WTC11 (cell line): ENCODE results near the gene LRRC2. TPM values are rescaled to one million over a fixed set of nuclear protein-coding genes. Genes with fewer than 3 reads are reported as not detected.

Experiments used
- ATAC-seq: fragments of 200-7000 bp; cut with Tn5 transposase; 2 replicates; pipeline ENCODE4 v1.10.0; 2021; ENCODE audit warnings: mild to moderate bottlenecking, moderate library complexity
- CTCF ChIA-PET: fragments of 300-600 bp; sonication (Branson Sonifier 250); formaldehyde crosslinking; loops from one replicate; lab custom pipeline; 2021; ENCODE audit warnings: antibody characterized with exemption; lab: Charles Lee
- POLR2A ChIA-PET: fragments of 350-600 bp; sonication (Branson Sonifier 250); formaldehyde crosslinking; loops from one replicate; lab custom pipeline; 2021; ENCODE audit warnings: antibody characterized with exemption; lab: Charles Lee
- DNase-seq: peaks from one replicate; pipeline ENCODE4 v3.0.0; 2021; ENCODE audit warnings: low spot score
- H3K27ac Mint-ChIP-seq: 2 replicates; pipeline ENCODE4 v1.8.0; 2021; ENCODE audit warnings: mixed read lengths
- H3K27me3 Mint-ChIP-seq: 2 replicates; pipeline ENCODE4 v1.8.0; 2021; ENCODE audit warnings: low read depth, mild to moderate bottlenecking, moderate library complexity, mixed read lengths
- H3K36me3 Mint-ChIP-seq: 2 replicates; pipeline ENCODE4 v1.8.0; 2021; ENCODE audit warnings: mixed read lengths
- H3K4me1 Mint-ChIP-seq: 2 replicates; pipeline ENCODE4 v1.8.0; 2022; ENCODE audit warnings: mixed read lengths
- H3K4me3 Mint-ChIP-seq: 2 replicates; pipeline ENCODE4 v1.8.0; 2021; ENCODE audit warnings: mild to moderate bottlenecking, moderate library complexity, mixed read lengths
- H3K9me3 Mint-ChIP-seq: 2 replicates; pipeline ENCODE4 v1.8.0; 2021; ENCODE audit warnings: mixed read lengths
- AFF4 ChIP-seq: sonication (generic); formaldehyde crosslinking; IDR thresholded peaks from 2 replicates; pipeline ENCODE4 v1.8.1; 2023; ENCODE audit warnings: mild to moderate bottlenecking, missing genetic modification reagents, borderline replicate concordance
- CDX4 ChIP-seq: fragments of 250-450 bp; sonication (Bioruptor Pico); IDR thresholded peaks from 2 replicates; pipeline ENCODE4 v1.9.0; 2021; ENCODE audit warnings: moderate library complexity, mild to moderate bottlenecking, inconsistent platforms, borderline replicate concordance
- CTCF ChIP-seq: fragments of 200-600 bp; IDR thresholded peaks from 2 replicates; pipeline ENCODE4 v1.8.0; 2022; ENCODE audit warnings: antibody characterized with exemption
- FOXP1 ChIP-seq: sonication (generic); formaldehyde crosslinking; IDR thresholded peaks from 2 replicates; pipeline ENCODE4 v1.8.0; 2022; ENCODE audit warnings: missing genetic modification reagents, mild to moderate bottlenecking, moderate library complexity, borderline replicate concordance
- FOXP4 ChIP-seq: sonication (generic); formaldehyde crosslinking; IDR thresholded peaks from 2 replicates; pipeline ENCODE4 v1.8.0; 2022; ENCODE audit warnings: mild to moderate bottlenecking, missing genetic modification reagents
- IRF1 ChIP-seq: sonication (generic); formaldehyde crosslinking; IDR thresholded peaks from 2 replicates; pipeline ENCODE4 v1.8.0; 2023; ENCODE audit warnings: missing genetic modification reagents
- IRF2 ChIP-seq: sonication (generic); formaldehyde crosslinking; IDR thresholded peaks from 2 replicates; pipeline ENCODE4 v1.8.0; 2022; ENCODE audit warnings: low read depth, missing genetic modification reagents, borderline replicate concordance
- MLX ChIP-seq: sonication (generic); formaldehyde crosslinking; IDR thresholded peaks from 2 replicates; pipeline ENCODE4 v1.8.1; 2023; ENCODE audit warnings: mild to moderate bottlenecking, missing genetic modification reagents, moderate library complexity
- TEAD4 ChIP-seq: sonication (generic); formaldehyde crosslinking; IDR thresholded peaks from 2 replicates; pipeline ENCODE4 v1.8.0; 2022; ENCODE audit warnings: mild to moderate bottlenecking, missing genetic modification reagents
- TP53 ChIP-seq: sonication (generic); formaldehyde crosslinking; IDR thresholded peaks from 2 replicates; pipeline ENCODE4 v1.8.1; 2023; ENCODE audit warnings: mild to moderate bottlenecking, missing genetic modification reagents
- ZMAT4 ChIP-seq: fragments of 250-450 bp; sonication (Bioruptor Pico); IDR thresholded peaks from 2 replicates; pipeline ENCODE4 v1.9.0; 2021; ENCODE audit warnings: mild to moderate bottlenecking
- ZNF281 ChIP-seq: sonication (generic); formaldehyde crosslinking; IDR thresholded peaks from 2 replicates; pipeline ENCODE4 v1.8.0; 2023; ENCODE audit warnings: mild to moderate bottlenecking, missing genetic modification reagents
- ZNF317 ChIP-seq: sonication (generic); formaldehyde crosslinking; IDR thresholded peaks from 2 replicates; pipeline ENCODE4 v1.8.1; 2023; ENCODE audit warnings: low read depth, mild to moderate bottlenecking, moderate library complexity, missing genetic modification reagents, borderline replicate concordance
- total RNA-seq: library from RNA; stranded (reverse); gene quantifications from 3 replicates; pipeline ENCODE4 v1.2.3, GENCODE V29; 2021

Gene LRRC2
- total RNA-seq, 1 experiment from 2014 or later, result 4.9 TPM

GRCh38 chr3:46579756-46580286 is 13.7 kb upstream of the LRRC2 start:
- DNase-seq (no peak), ATAC-seq (no peak)
- CTCF ChIA-PET, result no interaction called here
- H3K4me3 Mint-ChIP-seq, result peak overlapping the region; percentile 86
- no peaks in the 10 kb centered on the region; the same call in 1 of the 2 replicates for H3K27me3 Mint-ChIP-seq
- H3K4me1 Mint-ChIP-seq, result peaks cover 62% of the 10 kb centered on the region
- POLR2A ChIA-PET, result no interaction called here
- peak; percentile 77; the same call in 1 of the 2 replicates for TF ChIP-seq AFF4 (CRISPR knock-in tag)
- 0 out of 2 replicates have a peak, but pooled peaks have one; percentile 13 for TF ChIP-seq ZNF281
- 0 out of 2 replicates have a peak, but pooled peaks have one; percentile 6 for TF ChIP-seq TEAD4 (CRISPR knock-in tag)
- TF ChIP-seq FOXP4, result no peak
- TF ChIP-seq IRF2 (CRISPR knock-in tag), result 0 out of 2 replicates have a peak, but pooled peaks have one; percentile 2
- no peak for TF ChIP-seq CDX4 (CRISPR knock-in tag)
- TF ChIP-seq, all 79 proteins: peak for 4
- Mint-ChIP-seq H3K36me3 (peaks cover 72% of the 10 kb centered on the region), H3K9me3 (peaks cover 8% of the 10 kb centered on the region; the same call in 1 of the 2 replicates), H3K27ac (peak overlapping the region; percentile 94)

GRCh38 chr3:46578973-46579755 is 13.1 kb upstream of the LRRC2 start:
- peaks cover 8% of the 10 kb centered on the region; the same call in 1 of the 2 replicates for H3K9me3 Mint-ChIP-seq
- POLR2A ChIA-PET, result no interaction called here
- TF ChIP-seq CTCF (no peak), IRF2 (CRISPR knock-in tag) (0 out of 2 replicates have a peak, but pooled peaks have one; percentile 11), MLX (CRISPR knock-in tag) (no peak), FOXP1 (CRISPR knock-in tag) (0 out of 2 replicates have a peak, but pooled peaks have one; percentile 22), ZNF317 (CRISPR knock-in tag) (no peak), TEAD4 (CRISPR knock-in tag) (0 out of 2 replicates have a peak, but pooled peaks have one; percentile 16), ZMAT4 (peak; percentile 93), ZNF281 (0 out of 2 replicates have a peak, but pooled peaks have one; percentile 10), IRF1 (CRISPR knock-in tag) (no peak), TP53 (0 out of 2 replicates have a peak, but pooled peaks have one; percentile 35)

More at GRCh38 chr3:46578973-46579755, 13.1 kb upstream of the LRRC2 start:
- CTCF ChIA-PET, result interaction anchor here (0.7 kb wide), 1 partner anchor 123 kb away, joined by 3 read pairs; no protein-coding TSS in a partner anchor
- Mint-ChIP-seq H3K4me1 (peaks cover 68% of the 10 kb centered on the region), H3K4me3 (peak overlapping the region; percentile 86), H3K27me3 (no peaks in the 10 kb centered on the region; the same call in 1 of the 2 replicates), H3K27ac (peak overlapping the region; percentile 94), H3K36me3 (peaks cover 66% of the 10 kb centered on the region)
- DNase-seq (no peak), ATAC-seq (no peak)
